Neuron (in vitro differentiated cells): ENCODE data around the gene LHB.
A peak's percentile ranks its signal among the peaks of the same experiment; 100 is the strongest.

Source experiments
- H2AFZ ChIP-seq: one replicate; pipeline ENCODE4 v1.6.1; 2013; ENCODE audit warnings: low read depth, mild to moderate bottlenecking, inconsistent platforms, low read length, moderate library complexity
- H3K27me3 ChIP-seq: one replicate; pipeline ENCODE4 v1.6.1; 2013; ENCODE audit warnings: low read length; ENCODE audit not compliant: insufficient read depth
- H3K36me3 ChIP-seq: one replicate; pipeline ENCODE4 v1.6.1; 2013; ENCODE audit warnings: low read length; ENCODE audit not compliant: insufficient read depth
- H3K4me1 ChIP-seq: one replicate; pipeline ENCODE4 v1.6.1; 2013; ENCODE audit warnings: low read length; ENCODE audit not compliant: insufficient read depth
- H3K4me3 ChIP-seq: 2 replicates; pipeline ENCODE4 v1.5.1; 2013; ENCODE audit warnings: mild to moderate bottlenecking, low read length, moderate library complexity
- H3K9me3 ChIP-seq: one replicate; pipeline ENCODE4 v1.6.1; 2013; ENCODE audit warnings: low read length

Gene LHB

DNA sequence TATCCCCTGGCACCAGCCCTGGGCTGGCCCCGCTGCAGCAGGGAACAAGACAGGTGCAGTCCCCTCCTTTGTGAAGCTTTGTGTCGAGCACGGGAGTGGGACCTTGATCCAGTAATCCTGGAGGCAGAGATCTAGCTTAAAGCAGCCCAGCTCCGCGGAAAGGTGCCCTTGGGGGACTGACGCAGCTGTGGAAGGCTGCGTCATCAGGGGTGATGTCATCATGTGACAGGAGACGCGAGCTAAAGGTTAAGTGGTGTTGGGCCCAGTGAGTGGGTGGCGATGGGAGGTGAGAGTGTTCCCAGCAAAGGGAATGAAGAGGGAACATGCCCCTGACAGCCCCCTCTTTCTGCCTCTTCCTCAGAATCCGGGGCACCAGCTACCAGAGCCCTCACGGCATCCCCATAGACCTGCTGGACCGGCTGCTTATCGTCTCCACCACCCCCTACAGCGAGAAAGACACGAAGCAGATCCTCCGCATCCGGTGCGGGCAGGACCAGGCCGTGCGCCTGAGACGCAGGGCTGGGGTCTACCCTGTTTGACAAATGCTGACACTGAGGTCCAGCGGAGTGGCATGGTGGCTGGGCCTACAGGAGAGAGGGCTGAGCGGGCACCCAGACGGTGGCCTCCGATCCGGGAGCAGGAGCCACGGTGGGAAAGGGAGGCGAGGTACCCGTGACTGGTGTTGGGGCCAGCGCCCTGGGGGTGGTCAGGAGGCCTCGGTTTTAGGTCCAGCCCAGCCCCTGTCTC lies 2.6 kb downstream of the LHB start:
- H3K36me3 ChIP-seq, result peaks cover 65% of the 10 kb centered on the region
- peaks cover 16% of the 10 kb centered on the region for H3K9me3 ChIP-seq
- no peak overlapping the region for H2AFZ ChIP-seq

DNA sequence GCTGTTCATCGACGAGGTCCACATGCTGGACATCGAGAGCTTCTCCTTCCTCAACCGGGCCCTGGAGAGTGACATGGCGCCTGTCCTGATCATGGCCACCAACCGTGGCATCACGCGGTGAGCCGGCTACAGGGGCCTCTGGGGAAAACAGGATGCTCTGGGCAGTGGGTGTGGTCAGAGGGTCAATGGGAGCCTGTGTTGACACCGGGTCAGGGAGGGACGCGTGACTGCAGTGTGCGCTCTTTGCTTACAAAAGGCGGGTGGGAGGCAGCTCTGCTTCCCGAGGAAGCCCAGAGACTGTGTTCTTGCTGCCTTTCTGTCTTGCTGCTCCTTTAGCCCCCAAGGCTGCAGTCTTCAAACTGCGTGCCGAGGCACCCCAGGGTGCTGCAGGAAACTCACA lies 5.7 kb downstream of the LHB start:
- Histone ChIP-seq H2AFZ (no peak overlapping the region), H3K36me3 (peaks cover 69% of the 10 kb centered on the region), H3K4me1 (no peaks in the 10 kb centered on the region), H3K27me3 (no peaks in the 10 kb centered on the region), H3K4me3 (no peak overlapping the region), H3K9me3 (peaks cover 5% of the 10 kb centered on the region)

More for the DNA sequence above, 2.6 kb downstream of the LHB start:
- H3K4me3 ChIP-seq, result no peak overlapping the region
- H3K4me1 ChIP-seq, result no peaks in the 10 kb centered on the region
- no peaks in the 10 kb centered on the region for H3K27me3 ChIP-seq

DNA sequence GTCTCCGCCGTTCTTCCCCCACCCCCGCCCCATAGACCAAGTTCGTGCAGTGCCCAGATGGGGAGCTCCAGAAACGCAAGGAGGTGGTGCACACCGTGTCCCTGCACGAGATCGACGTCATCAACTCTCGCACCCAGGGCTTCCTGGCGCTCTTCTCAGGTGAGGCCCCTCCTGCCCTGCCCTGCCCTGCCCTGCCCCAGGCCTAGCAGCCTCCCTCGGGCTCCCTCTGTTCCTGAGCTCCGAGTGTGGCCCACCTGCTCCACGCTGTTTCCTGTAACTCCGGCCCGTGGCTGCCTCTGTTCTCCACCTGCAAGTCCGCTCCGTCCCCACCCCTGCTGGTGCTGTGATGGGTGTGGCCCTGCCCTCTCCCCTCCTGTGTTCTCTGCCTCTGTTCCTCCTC lies 6.4 kb downstream of the LHB start:
- no peak overlapping the region for H2AFZ ChIP-seq
- no peaks in the 10 kb centered on the region for H3K9me3 ChIP-seq
- no peaks in the 10 kb centered on the region for H3K27me3 ChIP-seq
- H3K4me3 ChIP-seq, result no peak overlapping the region
- H3K4me1 ChIP-seq, result no peaks in the 10 kb centered on the region
- H3K36me3 ChIP-seq, result peaks cover 67% of the 10 kb centered on the region

DNA sequence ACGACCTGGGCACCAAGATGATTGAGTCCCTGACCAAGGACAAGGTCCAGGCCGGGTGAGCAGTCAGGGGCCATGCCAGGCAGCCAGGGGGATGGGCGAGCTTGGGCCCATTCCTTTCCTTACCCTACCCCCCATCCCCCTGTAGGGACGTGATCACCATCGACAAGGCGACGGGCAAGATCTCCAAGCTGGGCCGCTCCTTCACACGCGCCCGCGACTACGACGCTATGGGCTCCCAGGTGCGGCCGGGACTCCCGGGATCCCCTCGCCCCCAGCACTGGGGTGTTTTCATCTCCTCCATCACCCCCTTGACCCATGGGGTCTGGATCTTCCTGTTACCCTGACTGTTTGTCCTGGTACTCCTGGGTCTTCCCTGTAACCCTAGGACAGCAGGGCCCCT lies 7.1 kb downstream of the LHB start:
- no peaks in the 10 kb centered on the region for H3K9me3 ChIP-seq
- H3K4me1 ChIP-seq, result no peaks in the 10 kb centered on the region
- no peaks in the 10 kb centered on the region for H3K27me3 ChIP-seq
- H2AFZ ChIP-seq, result no peak overlapping the region
- no peak overlapping the region for H3K4me3 ChIP-seq
- peaks cover 67% of the 10 kb centered on the region for H3K36me3 ChIP-seq

DNA sequence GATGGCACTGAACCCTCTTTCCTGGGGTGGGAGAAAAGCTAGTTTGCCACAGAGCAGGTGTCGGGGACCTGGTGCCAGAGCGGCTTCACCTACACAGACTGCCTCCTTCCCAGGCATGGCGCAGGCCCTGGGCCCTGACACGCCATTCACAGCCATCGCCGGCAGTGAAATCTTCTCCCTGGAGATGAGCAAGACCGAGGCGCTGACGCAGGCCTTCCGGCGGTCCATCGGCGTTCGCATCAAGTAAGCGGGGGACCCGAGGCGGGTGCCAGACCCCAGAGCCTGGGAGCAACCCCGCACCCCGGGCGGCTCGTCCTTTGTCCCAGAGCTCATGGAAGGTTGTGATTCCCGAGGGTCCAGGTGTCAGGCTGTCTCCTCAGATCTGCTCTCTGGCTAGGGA lies 10.0 kb downstream of the LHB start:
- no peak overlapping the region for H2AFZ ChIP-seq
- no peaks in the 10 kb centered on the region for H3K27me3 ChIP-seq
- H3K9me3 ChIP-seq, result no peaks in the 10 kb centered on the region
- no peaks in the 10 kb centered on the region for H3K4me1 ChIP-seq
- H3K36me3 ChIP-seq, result peaks cover 65% of the 10 kb centered on the region
- no peak overlapping the region for H3K4me3 ChIP-seq

DNA sequence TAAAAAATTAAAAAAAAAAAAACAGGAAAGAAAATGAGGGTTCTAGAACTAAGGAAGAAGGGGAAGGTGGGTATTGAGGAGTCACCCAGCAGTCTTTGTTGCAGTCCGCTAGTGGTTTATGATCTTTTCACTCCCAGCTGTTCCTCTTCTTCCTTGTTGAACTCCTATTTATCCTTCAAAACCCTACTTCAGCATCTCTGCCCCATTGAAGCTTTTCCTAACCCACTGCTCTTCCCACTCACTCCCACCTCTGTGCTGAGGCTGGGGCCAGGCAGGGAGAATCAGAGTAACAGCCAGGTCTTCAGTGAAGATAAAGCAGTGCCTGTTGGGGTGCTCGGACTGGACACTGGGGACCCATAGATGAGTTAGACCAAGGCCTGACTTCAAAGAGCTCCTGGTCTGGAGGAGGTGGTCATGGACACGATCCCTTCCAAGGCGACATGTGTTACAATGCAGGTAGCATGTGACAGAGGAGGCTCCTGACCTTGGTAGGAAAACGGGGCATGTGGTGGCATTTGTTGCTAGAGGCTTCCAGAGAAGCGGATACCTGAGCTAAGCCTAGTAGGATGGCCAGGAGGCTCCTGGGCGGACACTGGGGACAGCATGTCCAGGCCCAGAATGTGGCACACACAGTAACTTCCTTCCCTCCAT lies 11.8 kb downstream of the LHB start:
- no peaks in the 10 kb centered on the region for H3K9me3 ChIP-seq
- H3K4me1 ChIP-seq, result no peaks in the 10 kb centered on the region
- H3K4me3 ChIP-seq, result no peak overlapping the region
- H2AFZ ChIP-seq, result no peak overlapping the region
- no peaks in the 10 kb centered on the region for H3K27me3 ChIP-seq
- H3K36me3 ChIP-seq, result peaks cover 51% of the 10 kb centered on the region

DNA sequence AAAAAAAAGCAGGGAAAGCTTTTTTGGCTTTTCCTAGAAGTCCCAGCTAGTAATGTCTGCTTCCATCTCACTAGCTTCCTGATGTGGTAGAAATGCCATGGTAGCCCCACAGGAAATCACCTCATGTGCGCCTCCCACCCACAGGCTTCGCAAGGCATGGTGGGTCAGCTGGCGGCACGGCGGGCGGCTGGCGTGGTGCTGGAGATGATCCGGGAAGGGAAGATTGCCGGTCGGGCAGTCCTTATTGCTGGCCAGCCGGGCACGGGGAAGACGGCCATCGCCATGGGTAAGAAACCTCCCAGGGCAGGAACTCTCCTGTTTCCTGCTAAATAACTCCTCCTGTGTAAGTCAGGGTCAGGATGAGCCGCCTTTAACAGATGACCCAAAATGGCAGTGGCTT lies 12.8 kb downstream of the LHB start:
- no peak overlapping the region for H3K4me3 ChIP-seq
- no peaks in the 10 kb centered on the region for H3K4me1 ChIP-seq
- H3K36me3 ChIP-seq, result peaks cover 44% of the 10 kb centered on the region
- H2AFZ ChIP-seq, result no peak overlapping the region
- no peaks in the 10 kb centered on the region for H3K9me3 ChIP-seq
- H3K27me3 ChIP-seq, result no peaks in the 10 kb centered on the region

DNA sequence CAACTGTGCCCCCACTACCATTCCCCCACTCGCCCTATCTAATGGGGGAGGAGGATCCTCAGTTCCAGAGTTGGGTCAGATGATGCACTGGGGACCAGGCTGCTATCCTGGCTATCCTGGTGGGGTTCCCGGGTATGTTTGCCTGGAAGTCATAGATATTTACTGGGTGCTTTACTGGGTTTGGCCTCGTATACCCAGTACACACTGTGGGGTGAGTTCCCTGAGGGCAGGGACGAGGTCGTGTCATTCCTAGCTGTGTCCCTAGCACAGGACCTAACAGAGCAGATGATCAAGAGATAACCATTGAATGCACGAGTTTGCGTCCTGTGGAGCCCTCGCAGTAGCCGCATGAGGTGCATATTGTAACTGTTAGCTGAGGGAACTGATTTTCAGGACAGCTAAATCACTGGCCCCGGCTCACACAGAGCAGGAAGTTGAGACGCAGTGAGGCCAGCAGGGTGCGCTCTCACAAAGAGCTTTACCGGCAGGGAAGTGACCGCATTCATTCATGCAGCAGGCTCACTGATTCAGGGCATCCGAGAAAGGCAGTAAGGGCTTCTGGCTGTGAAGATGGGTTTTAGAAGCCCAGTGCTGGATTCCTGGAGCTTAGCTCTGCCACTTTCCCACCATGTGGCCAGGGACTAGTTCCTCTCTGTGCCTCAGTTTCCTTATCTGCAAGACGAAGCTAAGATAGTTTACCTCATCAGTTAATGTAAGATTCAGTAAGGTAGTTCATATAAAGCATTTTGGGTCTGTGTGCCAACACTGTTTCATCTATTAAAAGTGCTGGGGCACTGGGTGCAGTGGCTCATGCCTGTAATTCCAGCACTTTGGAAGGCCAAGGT lies 17.2 kb downstream of the LHB start:
- Histone ChIP-seq H3K9me3 (no peaks in the 10 kb centered on the region), H3K4me1 (peaks cover 4% of the 10 kb centered on the region), H2AFZ (no peak overlapping the region), H3K36me3 (peaks cover 20% of the 10 kb centered on the region), H3K4me3 (no peak overlapping the region), H3K27me3 (no peaks in the 10 kb centered on the region)

DNA sequence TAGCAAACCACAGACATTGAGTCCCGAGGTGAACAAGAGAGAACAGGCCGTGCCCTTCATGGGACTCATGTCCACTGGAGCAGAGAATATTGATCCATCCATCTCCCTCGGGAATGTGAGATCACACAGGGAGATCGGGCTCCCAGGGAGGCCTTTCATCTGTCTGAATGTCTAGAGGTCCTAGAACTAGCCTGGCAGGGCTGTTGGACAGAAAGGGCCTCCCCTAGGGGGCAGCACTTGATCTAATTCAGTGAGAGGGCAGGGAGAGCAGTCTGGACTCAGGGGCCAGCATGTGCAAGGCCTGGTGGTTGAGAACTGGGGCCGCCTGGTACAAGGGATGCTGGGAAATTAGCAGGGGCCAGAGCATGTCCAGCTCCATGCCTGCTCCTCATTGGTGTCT lies 18.9 kb downstream of the LHB start:
- no peak overlapping the region for H2AFZ ChIP-seq
- H3K9me3 ChIP-seq, result no peaks in the 10 kb centered on the region
- no peaks in the 10 kb centered on the region for H3K27me3 ChIP-seq
- peaks cover 10% of the 10 kb centered on the region for H3K4me1 ChIP-seq
- H3K4me3 ChIP-seq, result no peak overlapping the region
- H3K36me3 ChIP-seq, result peaks cover 5% of the 10 kb centered on the region

DNA sequence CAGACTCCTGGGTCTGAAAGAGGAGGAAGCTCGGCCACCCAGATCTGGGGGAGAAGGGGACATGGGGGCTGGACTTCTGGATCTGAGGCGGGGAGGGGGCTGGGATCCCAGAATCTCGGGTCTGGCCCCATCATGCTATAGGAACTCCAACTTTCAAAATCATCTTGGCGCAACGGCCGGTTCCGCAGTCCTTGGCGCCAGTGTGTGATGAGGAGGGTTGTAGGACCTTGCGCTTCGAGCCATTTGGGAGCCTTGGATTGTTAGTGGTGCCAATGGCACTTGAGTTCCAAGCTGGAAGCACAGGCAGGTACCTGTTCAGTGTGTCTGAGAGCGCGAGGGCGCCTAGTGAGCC lies 22.9 kb downstream of the LHB start:
- H3K4me1 ChIP-seq, result peaks cover 17% of the 10 kb centered on the region
- H2AFZ ChIP-seq, result no peak overlapping the region
- peak overlapping the region; percentile 74 for H3K4me3 ChIP-seq
- no peaks in the 10 kb centered on the region for H3K27me3 ChIP-seq
- H3K36me3 ChIP-seq, result no peaks in the 10 kb centered on the region
- H3K9me3 ChIP-seq, result no peaks in the 10 kb centered on the region

DNA sequence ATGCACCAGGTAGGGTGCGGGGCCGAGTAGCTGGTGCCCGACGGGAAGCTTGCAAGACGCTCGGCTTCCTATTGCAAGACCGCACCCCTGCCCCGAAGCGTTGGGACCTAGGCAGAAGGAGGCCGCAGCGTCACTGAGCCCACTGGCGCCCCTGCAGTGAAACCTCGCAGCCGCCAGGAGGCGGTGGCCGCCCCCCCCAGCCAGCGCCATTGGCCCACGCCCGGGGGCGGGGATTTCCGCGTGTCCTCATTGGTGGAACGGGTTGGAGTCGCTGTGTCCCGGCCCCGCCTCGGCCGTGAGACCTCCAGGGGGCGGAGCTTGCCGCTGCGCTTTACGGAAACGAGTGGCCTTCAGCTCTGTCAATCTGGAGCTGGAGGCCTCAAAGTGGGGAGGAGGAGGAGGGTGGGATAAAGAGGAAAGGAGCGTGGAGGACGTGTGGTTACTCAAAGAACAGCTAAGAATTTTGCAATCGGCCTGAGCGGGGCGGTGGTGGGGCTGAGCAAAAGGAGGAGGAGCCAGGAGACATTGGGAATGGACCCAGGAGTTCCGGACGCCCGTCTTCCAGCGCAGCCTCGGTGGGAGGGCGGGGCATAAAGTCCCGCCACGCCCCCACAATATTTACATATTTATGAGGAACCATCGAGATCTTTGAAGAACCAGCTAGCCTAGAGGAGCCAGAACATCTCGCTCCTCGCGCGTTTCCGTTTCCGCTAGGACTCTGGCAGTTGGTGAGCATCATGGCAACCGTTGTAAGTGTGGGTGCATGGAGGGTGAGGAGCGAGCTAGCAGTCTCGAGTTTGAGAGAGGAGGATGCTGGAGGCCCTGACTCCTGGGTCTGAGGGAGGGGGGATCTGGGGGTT lies 23.5 kb downstream of the LHB start, which contains the start of the genes GYS1 and RUVBL2:
GYS1 (minus strand) TSS at position 135 of the 860 bp plus-strand sequence. CDS start 197 bp downstream, outside the sequence.
RUVBL2 (plus strand) TSS at position 713 of the 860 bp plus-strand sequence; CDS start at position 738, 25 bp downstream.
- Histone ChIP-seq H3K4me1 (peaks cover 17% of the 10 kb centered on the region), H3K4me3 (peak within 1 kb of the TSS; percentile 74), H3K27me3 (no peaks in the 10 kb centered on the region), H3K36me3 (peaks cover 5% of the 10 kb centered on the region), H3K9me3 (no peaks in the 10 kb centered on the region), H2AFZ (peak within 1 kb of the TSS; percentile 7)

DNA sequence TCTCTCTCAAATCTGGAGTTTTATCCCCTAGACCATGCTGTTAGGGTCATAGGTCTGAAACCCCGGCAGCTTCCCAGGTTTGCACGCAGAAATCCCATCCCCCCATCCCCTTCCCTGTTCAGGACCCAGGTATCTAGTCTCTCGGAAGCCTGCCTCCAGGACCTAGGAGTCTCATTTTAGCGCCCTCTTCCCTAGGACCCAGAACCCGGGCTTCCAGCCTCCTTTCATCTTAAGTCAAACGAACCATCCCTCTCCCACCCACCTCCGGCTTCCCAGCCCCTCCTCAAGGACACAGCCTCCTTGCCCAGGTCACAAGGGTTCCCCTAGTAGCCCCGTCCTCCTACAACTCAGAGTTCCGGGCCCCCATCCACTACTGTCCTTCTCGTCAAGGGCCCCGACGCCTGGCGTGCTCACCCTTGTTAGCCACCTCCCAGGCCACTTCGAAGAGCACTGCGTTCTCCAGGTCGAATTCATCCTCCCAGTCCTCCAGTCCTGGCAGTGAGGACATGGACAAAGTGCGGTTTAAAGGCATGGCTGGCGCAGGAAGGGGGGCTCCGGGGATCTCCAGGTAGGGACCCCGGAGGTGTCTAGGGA lies 24.2 kb downstream of the LHB start:
- Histone ChIP-seq H3K27me3 (no peaks in the 10 kb centered on the region), H3K4me3 (peak overlapping the region; percentile 74), H3K36me3 (peaks cover 7% of the 10 kb centered on the region), H3K9me3 (no peaks in the 10 kb centered on the region), H2AFZ (peak overlapping the region; percentile 7), H3K4me1 (peaks cover 17% of the 10 kb centered on the region)
